Effector memory CD4-positive, alpha-beta T cell (primary cell): Measurements from ENCODE around the gene FAM118B.
"Not testable (repeated sequence)": the region's sequence is repeated elsewhere in the genome, so short reads cannot be mapped to it uniquely, and the experiment has no call there.

Experiments
- DNase-seq, 3 donors: peaks; one replicate each; pipeline ENCODE4 v3.0.0-alpha.2; 2020
- H3K27ac ChIP-seq: 2 replicates; pipeline ENCODE4 v1.7.0; 2013; ENCODE audit warnings: mild to moderate bottlenecking, low read length, moderate library complexity; ENCODE audit not compliant: insufficient read depth, poor library complexity, severe bottlenecking
- H3K27me3 ChIP-seq: replicated peaks from 2 replicates; pipeline ENCODE4 v1.7.0; 2013; ENCODE audit warnings: mild to moderate bottlenecking, low read length; ENCODE audit not compliant: insufficient read depth, control insufficient read depth, poor library complexity, severe bottlenecking
- H3K36me3 ChIP-seq: 2 replicates; pipeline ENCODE4 v1.7.0; 2013; ENCODE audit warnings: mild to moderate bottlenecking, low read length, moderate library complexity; ENCODE audit not compliant: control insufficient read depth, insufficient read depth
- H3K4me1 ChIP-seq: 2 replicates; pipeline ENCODE4 v1.7.0; 2013; ENCODE audit warnings: low read length, mild to moderate bottlenecking; ENCODE audit not compliant: control insufficient read depth, insufficient read depth, poor library complexity, severe bottlenecking
- H3K4me3 ChIP-seq: 2 replicates; pipeline ENCODE4 v1.7.0; 2013; ENCODE audit warnings: low read length, low read depth, mild to moderate bottlenecking; ENCODE audit not compliant: insufficient read depth, poor library complexity, severe bottlenecking
- H3K9me3 ChIP-seq: 2 replicates; pipeline ENCODE4 v1.7.0; 2013; ENCODE audit warnings: mild to moderate bottlenecking, low read length, moderate library complexity; ENCODE audit not compliant: control insufficient read depth

Gene FAM118B

GRCh38 chr11:126233391-126233790 is 21.8 kb downstream of the FAM118B start:
- no peak for DNase-seq
- Histone ChIP-seq H3K36me3 (no peaks in the 10 kb centered on the region), H3K4me1 (no peaks in the 10 kb centered on the region), H3K4me3 (no peak overlapping the region), H3K27me3 (no peaks in the 10 kb centered on the region), H3K9me3 (no peaks in the 10 kb centered on the region), H3K27ac (no peak overlapping the region)

- no peak overlapping the region for H3K4me3 ChIP-seq
- H3K27me3 ChIP-seq, result no peaks in the 10 kb centered on the region
- H3K27ac ChIP-seq, result no peak overlapping the region
- no peaks in the 10 kb centered on the region for H3K9me3 ChIP-seq
- H3K36me3 ChIP-seq, result no peaks in the 10 kb centered on the region
- no peaks in the 10 kb centered on the region for H3K4me1 ChIP-seq
- no peak for DNase-seq
Observed at GRCh38 chr11:126246636-126247035, 35.1 kb downstream of the FAM118B start.

- Histone ChIP-seq H3K4me1 (no peaks in the 10 kb centered on the region), H3K36me3 (no peaks in the 10 kb centered on the region), H3K4me3 (no peak overlapping the region), H3K9me3 (no peaks in the 10 kb centered on the region), H3K27ac (no peak overlapping the region), H3K27me3 (no peaks in the 10 kb centered on the region)
- DNase-seq, result no peak
Observed at GRCh38 chr11:126253265-126253664, 41.7 kb downstream of the FAM118B start.

DNA sequence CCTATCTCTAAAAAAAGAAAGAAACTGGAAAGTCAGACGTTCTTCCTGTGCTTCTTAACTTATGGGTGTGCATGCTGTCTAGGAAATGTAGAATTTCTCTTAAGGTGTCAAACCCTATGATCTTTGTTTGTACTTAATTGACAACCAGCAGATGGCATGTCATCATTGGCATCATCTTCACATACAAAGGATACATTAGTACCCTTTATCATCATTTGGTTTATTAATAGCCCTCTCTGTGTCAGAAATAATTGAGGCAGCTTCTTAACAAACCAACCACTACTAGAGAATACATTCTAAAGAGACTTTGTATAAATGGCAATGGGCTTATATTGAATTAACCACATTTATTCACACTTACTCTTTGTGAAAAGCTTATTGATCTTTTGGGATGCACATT is 43.2 kb downstream of the FAM118B start:
- Histone ChIP-seq H3K27ac (no peak overlapping the region), H3K4me1 (no peaks in the 10 kb centered on the region), H3K36me3 (no peaks in the 10 kb centered on the region), H3K27me3 (no peaks in the 10 kb centered on the region), H3K4me3 (no peak overlapping the region), H3K9me3 (no peaks in the 10 kb centered on the region)
- DNase-seq, result no peak

DNA sequence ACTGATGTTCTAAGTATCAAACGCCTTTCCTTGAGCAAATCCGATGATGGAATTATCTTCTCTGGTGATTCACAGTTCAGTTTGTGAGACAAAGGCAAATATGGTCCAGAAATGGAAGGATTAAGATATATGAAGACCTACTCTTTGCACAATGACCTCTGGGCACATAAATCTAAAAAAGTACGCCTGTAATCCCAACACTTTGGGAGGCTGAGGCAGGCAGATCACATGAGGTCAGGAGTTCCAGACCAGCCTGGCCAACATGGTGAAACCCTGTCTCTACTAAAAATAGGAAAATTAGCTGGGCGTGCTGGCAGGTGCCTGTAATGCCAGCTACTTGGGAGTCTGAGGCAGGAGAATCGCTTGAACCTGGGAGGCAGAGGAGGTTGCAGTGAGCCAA is 43.9 kb downstream of the FAM118B start:
- H3K27me3 ChIP-seq, H3K36me3 ChIP-seq, H3K9me3 ChIP-seq: not testable (repeated sequence)

DNA sequence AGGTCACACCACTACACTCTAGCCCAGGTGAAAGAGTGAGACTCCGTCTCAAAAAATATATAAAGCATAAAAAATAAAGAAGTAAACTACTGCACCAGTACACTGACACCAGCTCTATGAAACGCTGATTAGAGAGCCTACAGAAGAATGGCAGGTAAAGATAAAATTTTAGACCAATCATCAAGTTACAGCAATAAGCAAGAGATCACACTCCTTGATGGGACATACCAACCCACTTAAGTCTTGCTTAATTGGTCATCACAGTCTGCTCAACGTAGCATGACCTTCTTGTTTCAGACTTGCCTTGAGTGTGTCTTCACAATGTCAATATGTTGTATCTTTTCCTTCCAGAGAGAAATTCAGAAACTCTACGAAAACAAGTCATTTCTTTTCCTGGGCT is 44.6 kb downstream of the FAM118B start:
- no peak for DNase-seq
- Histone ChIP-seq H3K36me3 (peaks cover 9% of the 10 kb centered on the region), H3K27me3 (no peaks in the 10 kb centered on the region), H3K27ac (no peak overlapping the region), H3K4me3 (no peak overlapping the region), H3K4me1 (no peaks in the 10 kb centered on the region), H3K9me3 (no peaks in the 10 kb centered on the region)

More for the DNA sequence above, 43.9 kb downstream of the FAM118B start:
- H3K27ac ChIP-seq, H3K4me3 ChIP-seq, DNase-seq, H3K4me1 ChIP-seq: not testable (repeated sequence)

DNA sequence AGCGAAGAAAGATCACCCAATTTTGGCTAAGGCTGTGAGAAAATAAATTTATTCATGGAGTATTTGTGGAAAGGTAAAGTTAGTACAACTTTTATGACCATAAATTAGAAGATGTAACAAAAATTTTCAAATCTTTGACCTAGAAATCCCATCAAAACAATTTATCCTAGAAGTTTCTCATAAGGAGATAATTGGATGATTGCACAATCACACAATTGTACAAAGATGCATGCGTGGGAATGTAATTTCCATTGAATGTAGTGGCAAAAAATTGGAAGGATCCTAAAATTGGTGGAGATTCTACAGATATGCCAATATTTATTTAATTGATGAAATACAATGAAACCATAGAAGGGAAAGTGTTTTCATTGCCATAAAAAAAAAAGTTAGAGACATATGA is 45.6 kb downstream of the FAM118B start:
- no peak overlapping the region for H3K27ac ChIP-seq
- no peak overlapping the region for H3K4me3 ChIP-seq
- no peaks in the 10 kb centered on the region for H3K4me1 ChIP-seq
- no peak for DNase-seq
- peaks cover 15% of the 10 kb centered on the region for H3K36me3 ChIP-seq
- no peaks in the 10 kb centered on the region for H3K27me3 ChIP-seq
- no peaks in the 10 kb centered on the region for H3K9me3 ChIP-seq

DNA sequence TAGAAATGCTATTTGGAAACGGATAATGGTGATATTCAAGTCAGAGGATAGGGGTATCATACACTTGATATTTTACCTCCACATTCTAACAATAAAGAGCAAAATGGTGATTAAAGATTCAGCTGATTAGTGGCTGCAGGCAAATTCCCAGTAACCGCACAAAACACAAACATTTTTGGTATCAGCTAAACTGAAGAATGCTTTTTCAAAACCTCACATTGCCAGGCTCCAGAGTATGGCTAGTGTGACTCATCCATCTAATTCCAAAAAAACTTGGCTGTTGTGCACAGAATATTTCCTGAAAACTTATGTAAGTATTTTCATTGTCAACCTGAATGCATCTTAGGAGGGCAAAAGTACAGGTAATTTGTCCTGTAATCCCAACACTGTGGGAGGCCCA is 46.2 kb downstream of the FAM118B start:
- Histone ChIP-seq H3K27ac (no peak overlapping the region), H3K9me3 (no peaks in the 10 kb centered on the region), H3K4me1 (no peaks in the 10 kb centered on the region), H3K27me3 (no peaks in the 10 kb centered on the region), H3K36me3 (peaks cover 20% of the 10 kb centered on the region), H3K4me3 (no peak overlapping the region)
- DNase-seq, result no peak

DNA sequence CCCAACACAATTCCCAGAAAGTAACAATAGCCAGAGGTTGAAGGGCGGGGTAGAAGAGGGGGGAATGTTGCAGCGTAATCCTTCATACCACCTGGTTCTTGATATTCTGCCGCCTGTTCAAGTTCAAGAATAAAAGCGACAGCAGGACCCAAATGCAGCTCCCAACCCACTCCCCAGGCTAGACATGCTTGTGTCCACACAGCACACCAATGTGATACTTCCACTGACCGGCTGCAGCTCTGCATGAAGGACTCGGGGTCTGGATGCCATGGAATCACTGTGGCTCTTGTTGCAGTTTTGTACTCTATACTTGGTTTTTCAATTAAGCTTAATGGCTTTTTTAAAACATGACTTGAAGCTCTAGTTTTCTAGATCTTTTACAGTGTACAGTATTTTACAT is 50.6 kb downstream of the FAM118B start:
- Histone ChIP-seq H3K4me3 (no peak overlapping the region), H3K27ac (no peak overlapping the region), H3K27me3 (no peaks in the 10 kb centered on the region), H3K36me3 (peaks cover 64% of the 10 kb centered on the region), H3K9me3 (no peaks in the 10 kb centered on the region), H3K4me1 (no peaks in the 10 kb centered on the region)
- no peak for DNase-seq

GRCh38 chr11:126263489-126263888 is 51.9 kb downstream of the FAM118B start:
- H3K36me3 ChIP-seq, result peaks cover 66% of the 10 kb centered on the region
- H3K27me3 ChIP-seq, result no peaks in the 10 kb centered on the region
- no peak overlapping the region for H3K4me3 ChIP-seq

GRCh38 chr11:126265811-126266210 is 54.2 kb downstream of the FAM118B start:
- no peak overlapping the region for H3K4me3 ChIP-seq
- H3K27me3 ChIP-seq, result no peaks in the 10 kb centered on the region
- peaks cover 19% of the 10 kb centered on the region for H3K4me1 ChIP-seq
- peaks cover 60% of the 10 kb centered on the region for H3K36me3 ChIP-seq
- H3K27ac ChIP-seq, result no peak overlapping the region
- no peak for DNase-seq
- no peaks in the 10 kb centered on the region for H3K9me3 ChIP-seq

More at GRCh38 chr11:126263489-126263888, 51.9 kb downstream of the FAM118B start:
- Histone ChIP-seq H3K4me1 (peaks cover 10% of the 10 kb centered on the region), H3K9me3 (no peaks in the 10 kb centered on the region), H3K27ac (no peak overlapping the region)
- DNase-seq, result no peak
